HUES6 (cell line): Measurements from ENCODE around the gene BIRC2.
A peak's percentile ranks its signal among the peaks of the same experiment; 100 is the strongest.

Experiments used
- H3K27ac ChIP-seq: 2 replicates; pipeline ENCODE4 v1.7.0; 2013; ENCODE audit warnings: low read depth, mild to moderate bottlenecking, low read length, inconsistent platforms
- H3K27me3 ChIP-seq: 2 replicates; pipeline ENCODE4 v1.6.1; 2013; ENCODE audit warnings: low read length; ENCODE audit not compliant: control insufficient read depth, insufficient read depth
- H3K36me3 ChIP-seq: 2 replicates; pipeline ENCODE4 v1.6.1; 2013; ENCODE audit warnings: low read length; ENCODE audit not compliant: control insufficient read depth, insufficient read depth
- H3K4me1 ChIP-seq: 2 replicates; pipeline ENCODE4 v1.6.1; 2013; ENCODE audit warnings: low read length; ENCODE audit not compliant: control insufficient read depth, insufficient read depth
- H3K4me3 ChIP-seq: 2 replicates; pipeline ENCODE4 v1.5.1; 2013; ENCODE audit warnings: low read depth, low read length
- H3K9ac ChIP-seq: one replicate; pipeline ENCODE4 v1.6.1; 2013; ENCODE audit warnings: mild to moderate bottlenecking, low read length
- H3K9me3 ChIP-seq: 2 replicates; pipeline ENCODE4 v1.6.1; 2013; ENCODE audit warnings: low read depth, low read length; ENCODE audit not compliant: control insufficient read depth, insufficient read depth

BIRC2 gene

GRCh38 chr11:102313238-102313940 lies 33.6 kb upstream of the BIRC2 start:
- Histone ChIP-seq H3K27me3 (peaks cover 14% of the 10 kb centered on the region), H3K27ac (no peak overlapping the region), H3K9me3 (no peaks in the 10 kb centered on the region), H3K9ac (no peak overlapping the region), H3K36me3 (no peaks in the 10 kb centered on the region), H3K4me3 (no peak overlapping the region), H3K4me1 (no peaks in the 10 kb centered on the region)

GRCh38 chr11:102314784-102315183 lies 32.2 kb upstream of the BIRC2 start:
- H3K36me3 ChIP-seq, result no peaks in the 10 kb centered on the region
- H3K27me3 ChIP-seq, result peaks cover 18% of the 10 kb centered on the region
- H3K9me3 ChIP-seq, result no peaks in the 10 kb centered on the region
- no peak overlapping the region for H3K9ac ChIP-seq
- no peak overlapping the region for H3K4me3 ChIP-seq
- no peaks in the 10 kb centered on the region for H3K4me1 ChIP-seq
- no peak overlapping the region for H3K27ac ChIP-seq

- no peaks in the 10 kb centered on the region for H3K4me1 ChIP-seq
- H3K9ac ChIP-seq, result no peak overlapping the region
- no peaks in the 10 kb centered on the region for H3K36me3 ChIP-seq
- no peaks in the 10 kb centered on the region for H3K9me3 ChIP-seq
- peaks cover 18% of the 10 kb centered on the region for H3K27me3 ChIP-seq
- no peak overlapping the region for H3K27ac ChIP-seq
- no peak overlapping the region for H3K4me3 ChIP-seq
Measured at GRCh38 chr11:102316346-102316904, 30.6 kb upstream of the BIRC2 start.

- Histone ChIP-seq H3K9ac (no peak within 1 kb of the TSS), H3K36me3 (no peaks in the 10 kb centered on the region), H3K27ac (no peak within 1 kb of the TSS), H3K9me3 (no peaks in the 10 kb centered on the region), H3K4me1 (no peaks in the 10 kb centered on the region), H3K4me3 (peak within 1 kb of the TSS; percentile 62), H3K27me3 (peaks cover 18% of the 10 kb centered on the region)
Measured at GRCh38 chr11:102317099-102317767, 29.8 kb upstream of the BIRC2 start, which contains the start of gene BIRC3. TSS of gene BIRC3 (plus strand) at chr11:102317484. CDS start at chr11:102324510, 7,026 bp downstream.

GRCh38 chr11:102317768-102318103 lies 29.3 kb upstream of the BIRC2 start:
- H3K9me3 ChIP-seq, result no peaks in the 10 kb centered on the region
- no peaks in the 10 kb centered on the region for H3K4me1 ChIP-seq
- H3K4me3 ChIP-seq, result peak overlapping the region; percentile 62
- H3K27ac ChIP-seq, result no peak overlapping the region
- H3K36me3 ChIP-seq, result no peaks in the 10 kb centered on the region
- H3K9ac ChIP-seq, result no peak overlapping the region
- peaks cover 18% of the 10 kb centered on the region for H3K27me3 ChIP-seq

GRCh38 chr11:102318469-102318868 lies 28.5 kb upstream of the BIRC2 start:
- H3K4me3 ChIP-seq, result no peak overlapping the region
- H3K4me1 ChIP-seq, result no peaks in the 10 kb centered on the region
- H3K9me3 ChIP-seq, result no peaks in the 10 kb centered on the region
- peaks cover 18% of the 10 kb centered on the region for H3K27me3 ChIP-seq
- H3K27ac ChIP-seq, result no peak overlapping the region
- no peak overlapping the region for H3K9ac ChIP-seq
- no peaks in the 10 kb centered on the region for H3K36me3 ChIP-seq

- Histone ChIP-seq H3K4me3 (no peak overlapping the region), H3K9ac (no peak overlapping the region), H3K27me3 (peaks cover 18% of the 10 kb centered on the region), H3K36me3 (no peaks in the 10 kb centered on the region), H3K9me3 (no peaks in the 10 kb centered on the region), H3K27ac (no peak overlapping the region), H3K4me1 (no peaks in the 10 kb centered on the region)
Measured at GRCh38 chr11:102319544-102319943, 27.5 kb upstream of the BIRC2 start.

GRCh38 chr11:102320188-102320587 lies 26.8 kb upstream of the BIRC2 start:
- Histone ChIP-seq H3K9me3 (no peaks in the 10 kb centered on the region), H3K4me1 (no peaks in the 10 kb centered on the region), H3K4me3 (no peak overlapping the region), H3K27ac (no peak overlapping the region), H3K9ac (no peak overlapping the region), H3K27me3 (peaks cover 18% of the 10 kb centered on the region), H3K36me3 (no peaks in the 10 kb centered on the region)

- H3K36me3 ChIP-seq, result no peaks in the 10 kb centered on the region
- no peak overlapping the region for H3K9ac ChIP-seq
- no peak overlapping the region for H3K27ac ChIP-seq
- no peak overlapping the region for H3K4me3 ChIP-seq
- peaks cover 18% of the 10 kb centered on the region for H3K27me3 ChIP-seq
- H3K4me1 ChIP-seq, result no peaks in the 10 kb centered on the region
- no peaks in the 10 kb centered on the region for H3K9me3 ChIP-seq
Measured at GRCh38 chr11:102320679-102321078, 26.3 kb upstream of the BIRC2 start.

GRCh38 chr11:102322560-102322959 lies 24.5 kb upstream of the BIRC2 start:
- Histone ChIP-seq H3K27ac (no peak overlapping the region), H3K27me3 (peaks cover 13% of the 10 kb centered on the region), H3K4me1 (no peaks in the 10 kb centered on the region), H3K4me3 (no peak overlapping the region), H3K9me3 (no peaks in the 10 kb centered on the region), H3K36me3 (no peaks in the 10 kb centered on the region), H3K9ac (no peak overlapping the region)

GRCh38 chr11:102323542-102324251 lies 23.3 kb upstream of the BIRC2 start:
- Histone ChIP-seq H3K9ac (no peak overlapping the region), H3K27me3 (peaks cover 1% of the 10 kb centered on the region; the same call in 1 of the 2 replicates), H3K4me1 (no peaks in the 10 kb centered on the region), H3K9me3 (no peaks in the 10 kb centered on the region), H3K36me3 (no peaks in the 10 kb centered on the region), H3K27ac (no peak overlapping the region), H3K4me3 (no peak overlapping the region)
